ENCODE results near the gene UCKL1.

Gene UCKL1

DNA sequence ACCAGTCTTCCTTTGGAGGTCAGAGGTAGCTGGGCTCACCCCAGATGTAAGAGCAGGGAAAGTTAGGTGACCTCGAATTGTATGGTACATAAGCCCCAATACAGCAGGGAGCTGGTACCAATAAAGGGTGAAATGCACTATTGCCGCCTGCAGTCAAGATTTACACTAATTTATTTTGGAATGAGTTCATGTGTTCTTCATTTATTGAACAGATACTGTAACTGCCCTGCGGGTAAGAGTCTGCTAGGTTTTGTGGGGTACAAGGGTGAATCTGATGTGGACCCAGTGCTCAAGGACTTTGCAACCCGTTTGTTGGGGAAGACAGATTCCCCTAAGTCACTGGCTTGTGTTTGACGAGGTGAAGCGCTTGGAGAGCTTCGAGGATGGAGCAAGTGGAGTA is 63.8 kb downstream of the UCKL1 start:
- in situ Hi-C loops (cut with MboI; ENCODE audit: low sequenced_read_pairs) = no loop called here

DNA sequence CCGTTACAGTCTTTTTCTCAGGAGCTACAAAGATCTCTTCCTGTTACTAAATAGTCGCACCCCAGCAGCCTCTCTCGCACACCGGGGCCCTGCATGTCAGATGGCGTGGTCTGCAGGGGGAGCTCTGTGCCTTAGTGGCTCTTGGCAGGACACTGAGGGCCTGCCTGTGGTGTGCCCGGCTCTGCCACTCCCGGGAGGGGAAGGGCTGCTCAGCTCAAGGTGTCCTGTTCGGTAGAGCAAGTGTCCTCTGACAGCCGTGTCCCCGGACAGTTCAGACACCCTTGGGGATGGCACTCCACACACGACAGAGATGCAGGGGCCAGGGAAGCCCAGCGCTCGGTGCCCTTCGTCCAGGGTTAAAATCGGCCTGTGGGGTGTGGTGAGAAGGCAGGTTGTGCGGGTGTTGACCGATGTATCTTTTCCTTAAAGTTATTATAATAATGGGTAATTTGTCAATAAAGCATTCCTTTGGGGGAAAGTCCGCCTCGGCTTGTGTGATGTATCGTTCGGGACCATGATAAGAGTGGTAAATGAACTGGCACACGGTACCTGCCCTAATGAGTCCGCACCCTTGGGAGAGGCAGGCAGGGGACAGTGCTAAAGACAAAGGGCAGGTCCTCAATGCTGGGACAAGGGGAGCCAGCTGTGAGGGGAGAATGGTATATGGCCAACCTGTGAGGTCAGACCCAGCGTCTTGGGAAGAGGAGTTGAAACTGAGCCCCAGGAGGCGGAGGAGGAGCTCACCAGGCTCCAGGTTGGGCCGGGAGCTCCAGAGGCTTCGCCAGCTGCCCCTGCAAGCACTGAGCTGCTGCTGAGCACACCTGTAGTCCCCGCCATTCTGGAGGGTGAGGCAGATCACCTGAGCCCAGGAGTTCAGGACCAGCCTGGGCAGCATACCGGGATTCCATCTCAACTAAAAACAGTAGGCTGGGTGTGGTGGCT is 64.9 kb downstream of the UCKL1 start:
- in situ Hi-C loops (cut with MboI; ENCODE audit: low sequenced_read_pairs) = no loop called here

DNA sequence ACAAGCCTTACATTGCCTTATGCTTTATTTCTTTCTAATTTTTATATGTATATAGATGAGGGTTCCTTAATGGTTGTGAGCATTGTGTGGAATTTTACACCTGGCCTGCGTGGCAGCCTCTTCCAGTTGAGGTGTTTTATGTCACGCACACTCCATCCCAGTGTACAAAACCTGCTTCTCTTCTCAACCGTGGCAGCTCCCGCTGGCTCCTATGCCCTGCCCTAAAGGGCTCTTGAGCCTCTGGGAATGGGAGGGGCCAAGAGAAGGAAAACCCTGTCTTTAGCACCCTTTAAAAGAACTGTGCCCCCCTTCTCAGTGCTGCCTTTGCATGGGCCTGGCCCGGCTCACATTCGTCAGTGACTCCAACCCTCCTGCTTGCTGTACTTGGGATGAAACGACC is 65.6 kb downstream of the UCKL1 start:
- in situ Hi-C loops (cut with MboI; ENCODE audit: low sequenced_read_pairs) = no loop called here

- in situ Hi-C loops (cut with MboI; ENCODE audit: low sequenced_read_pairs) = no loop called here
Observed at GRCh38 chr20:63890201-63890576, 66.0 kb downstream of the UCKL1 start.

Measured in HL-60/S4 treated with retinoic acid at 250 ng/mL for 4 days and 3 days (cell line).